NCI-H2196 treated with DMSO at 0.1 percent for 48 hours (cell line): Measurements from ENCODE around the gene RPTOR.
"Not testable (repeated sequence)": the region's sequence is repeated elsewhere in the genome, so short reads cannot be mapped to it uniquely, and the experiment has no call there.

ENCODE experiments used
- DNase-seq: peaks from one replicate; lab custom pipeline; 2025; ENCODE audit not compliant: unreplicated experiment; lab: John Stamatoyannopoulos, UW

The RPTOR gene, protein sequence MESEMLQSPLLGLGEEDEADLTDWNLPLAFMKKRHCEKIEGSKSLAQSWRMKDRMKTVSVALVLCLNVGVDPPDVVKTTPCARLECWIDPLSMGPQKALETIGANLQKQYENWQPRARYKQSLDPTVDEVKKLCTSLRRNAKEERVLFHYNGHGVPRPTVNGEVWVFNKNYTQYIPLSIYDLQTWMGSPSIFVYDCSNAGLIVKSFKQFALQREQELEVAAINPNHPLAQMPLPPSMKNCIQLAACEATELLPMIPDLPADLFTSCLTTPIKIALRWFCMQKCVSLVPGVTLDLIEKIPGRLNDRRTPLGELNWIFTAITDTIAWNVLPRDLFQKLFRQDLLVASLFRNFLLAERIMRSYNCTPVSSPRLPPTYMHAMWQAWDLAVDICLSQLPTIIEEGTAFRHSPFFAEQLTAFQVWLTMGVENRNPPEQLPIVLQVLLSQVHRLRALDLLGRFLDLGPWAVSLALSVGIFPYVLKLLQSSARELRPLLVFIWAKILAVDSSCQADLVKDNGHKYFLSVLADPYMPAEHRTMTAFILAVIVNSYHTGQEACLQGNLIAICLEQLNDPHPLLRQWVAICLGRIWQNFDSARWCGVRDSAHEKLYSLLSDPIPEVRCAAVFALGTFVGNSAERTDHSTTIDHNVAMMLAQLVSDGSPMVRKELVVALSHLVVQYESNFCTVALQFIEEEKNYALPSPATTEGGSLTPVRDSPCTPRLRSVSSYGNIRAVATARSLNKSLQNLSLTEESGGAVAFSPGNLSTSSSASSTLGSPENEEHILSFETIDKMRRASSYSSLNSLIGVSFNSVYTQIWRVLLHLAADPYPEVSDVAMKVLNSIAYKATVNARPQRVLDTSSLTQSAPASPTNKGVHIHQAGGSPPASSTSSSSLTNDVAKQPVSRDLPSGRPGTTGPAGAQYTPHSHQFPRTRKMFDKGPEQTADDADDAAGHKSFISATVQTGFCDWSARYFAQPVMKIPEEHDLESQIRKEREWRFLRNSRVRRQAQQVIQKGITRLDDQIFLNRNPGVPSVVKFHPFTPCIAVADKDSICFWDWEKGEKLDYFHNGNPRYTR (N-terminal part only)

DNA sequence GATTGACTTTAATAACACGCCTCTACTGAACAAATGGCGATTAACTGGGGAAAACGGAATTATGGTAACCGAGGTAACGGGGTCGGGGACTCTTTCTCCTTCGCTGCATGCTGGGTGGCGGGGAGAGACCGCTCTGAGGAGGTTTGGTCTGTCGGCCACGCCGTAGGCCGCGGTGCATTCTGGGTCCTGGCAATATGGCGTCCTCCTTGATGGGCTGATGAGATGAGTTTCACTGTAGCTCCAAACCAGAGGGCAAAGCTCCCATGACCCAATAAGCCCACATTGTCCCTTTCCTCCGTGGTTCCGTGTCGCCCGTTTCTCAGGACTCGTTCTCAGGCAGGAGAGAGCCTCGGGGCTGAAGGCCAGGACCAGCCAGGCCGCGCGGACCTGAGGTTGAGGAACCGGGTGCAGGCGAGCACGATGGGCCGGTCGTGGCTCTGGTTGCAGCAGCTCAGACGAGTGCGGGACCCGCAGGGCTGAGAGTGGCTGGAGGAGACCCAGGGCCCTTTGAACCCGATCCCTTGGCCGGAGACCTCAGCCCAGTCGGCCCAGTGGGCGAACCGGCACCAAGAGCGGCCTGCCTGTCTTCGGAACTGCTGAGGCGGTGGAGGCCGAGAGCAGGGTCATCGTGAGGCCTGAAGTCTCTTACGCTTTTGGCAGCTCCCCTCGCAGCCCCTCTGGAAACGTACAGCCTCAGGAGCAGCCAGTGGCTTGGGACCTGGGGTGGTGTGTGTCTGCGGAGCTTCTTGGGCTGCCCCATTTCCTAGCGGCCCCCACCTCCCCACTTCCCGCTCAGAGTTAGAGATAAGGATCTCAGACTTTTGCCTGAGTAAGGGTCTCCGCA, at the start of gene RPTOR:
TSS of gene RPTOR (plus strand) at position 184 of the 844 bp plus-strand sequence. CDS start 792 bp downstream, outside the sequence.
- peak; percentile 88 for DNase-seq

DNA sequence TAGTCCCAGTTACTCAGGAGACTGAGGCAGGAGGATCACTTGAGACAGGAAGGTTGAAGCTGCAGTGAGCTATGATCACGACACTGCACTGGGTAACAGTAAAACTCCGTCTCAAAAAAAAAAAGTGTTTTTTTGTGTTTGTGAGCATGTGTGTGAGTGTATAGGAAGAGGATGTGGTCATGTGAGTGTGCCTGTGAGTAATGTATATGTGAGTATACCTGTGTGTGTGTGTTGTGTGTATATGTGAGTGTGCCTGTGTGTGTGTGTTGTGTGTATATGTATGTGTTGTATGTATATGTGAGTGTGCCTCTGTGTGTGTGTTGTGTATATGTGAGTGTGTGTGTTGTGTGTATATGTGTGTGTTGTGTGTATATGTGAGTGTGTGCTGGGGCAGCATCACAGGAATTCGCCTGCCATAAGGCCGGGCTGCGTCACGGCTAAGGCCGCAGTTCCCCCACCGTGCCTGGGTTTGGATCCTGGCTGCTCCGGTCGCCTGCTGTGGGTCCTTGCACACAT, 46.9 kb upstream of the RPTOR start:
- no peak for DNase-seq

DNA sequence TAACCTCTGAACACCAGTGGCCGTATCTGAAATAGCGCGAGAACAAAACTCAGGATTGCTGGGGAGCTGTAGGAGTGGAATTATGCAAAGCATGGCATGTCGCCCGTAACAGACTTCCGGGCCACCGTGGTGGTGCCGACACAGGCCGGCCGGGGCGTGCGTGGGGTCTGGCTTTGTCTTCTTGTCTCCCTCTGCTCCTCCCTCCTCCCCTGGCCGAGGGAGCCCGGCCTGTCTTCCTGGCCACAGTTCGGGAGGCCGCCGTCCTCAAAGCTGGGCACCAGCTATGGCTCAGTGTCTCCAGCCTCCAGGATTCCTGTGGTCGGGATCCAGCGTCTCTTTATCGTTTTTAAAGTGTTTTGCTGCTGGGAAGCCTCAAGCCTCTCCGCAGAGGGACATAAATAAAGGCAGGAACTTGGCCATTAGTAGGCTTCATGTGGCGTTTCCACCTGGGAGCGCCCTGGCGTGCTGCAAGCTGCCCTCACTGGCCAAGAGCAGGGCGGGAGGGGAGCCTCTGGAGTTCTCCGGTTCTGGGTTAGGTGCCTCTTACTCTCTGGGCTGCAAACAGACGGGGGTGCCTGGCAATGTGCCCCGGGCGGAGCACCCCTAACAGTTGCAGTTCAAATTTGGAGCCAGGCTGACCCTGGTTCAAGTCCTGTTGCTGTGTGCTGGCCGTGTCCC, 46.3 kb upstream of the RPTOR start:
- DNase-seq = no peak

DNA sequence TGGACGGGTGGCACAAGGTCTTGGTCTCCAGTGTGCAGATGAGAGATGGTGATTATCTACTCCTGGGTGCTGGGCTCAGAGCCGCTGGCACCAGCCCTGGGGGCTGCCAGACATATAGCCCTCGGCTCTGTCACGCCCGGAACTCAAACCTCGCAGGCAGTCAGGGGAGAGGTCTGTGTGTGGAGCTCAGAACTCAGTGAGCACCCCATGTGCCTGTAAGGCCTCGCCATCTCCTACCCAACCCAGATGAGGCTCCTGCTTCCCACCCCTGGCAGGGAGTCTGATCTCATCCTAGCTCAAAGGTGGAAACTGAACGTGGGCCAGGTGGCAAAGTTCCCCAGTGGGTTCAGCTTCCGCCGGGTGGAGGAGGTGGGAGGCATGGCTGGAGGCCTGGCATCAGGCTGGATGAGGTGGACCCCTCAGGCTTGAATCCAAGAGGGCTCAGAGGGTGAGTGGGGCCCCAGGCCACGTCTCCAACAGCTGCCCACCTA, 45.7 kb upstream of the RPTOR start:
- no peak for DNase-seq

DNA sequence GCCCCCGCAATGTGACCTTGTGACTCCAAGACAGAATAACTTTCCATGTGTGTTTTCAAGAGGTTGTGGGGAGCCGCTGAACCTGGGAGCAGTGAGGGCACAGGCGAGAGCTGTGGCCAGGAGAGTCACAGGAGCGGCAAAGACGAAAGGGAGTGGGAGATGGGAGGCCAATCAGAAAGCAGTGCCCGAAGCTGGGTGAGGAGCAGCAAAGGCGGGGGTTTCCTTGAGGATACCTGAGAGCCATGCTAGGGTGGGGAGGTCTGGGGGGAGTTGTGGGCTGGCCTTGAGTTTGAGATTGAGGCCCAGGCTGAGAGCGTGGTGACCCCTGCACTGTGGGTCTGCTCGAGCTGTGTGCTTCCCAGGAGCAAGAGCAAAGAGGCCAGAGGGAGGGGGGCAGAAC, 45.1 kb upstream of the RPTOR start:
- no peak for DNase-seq

DNA sequence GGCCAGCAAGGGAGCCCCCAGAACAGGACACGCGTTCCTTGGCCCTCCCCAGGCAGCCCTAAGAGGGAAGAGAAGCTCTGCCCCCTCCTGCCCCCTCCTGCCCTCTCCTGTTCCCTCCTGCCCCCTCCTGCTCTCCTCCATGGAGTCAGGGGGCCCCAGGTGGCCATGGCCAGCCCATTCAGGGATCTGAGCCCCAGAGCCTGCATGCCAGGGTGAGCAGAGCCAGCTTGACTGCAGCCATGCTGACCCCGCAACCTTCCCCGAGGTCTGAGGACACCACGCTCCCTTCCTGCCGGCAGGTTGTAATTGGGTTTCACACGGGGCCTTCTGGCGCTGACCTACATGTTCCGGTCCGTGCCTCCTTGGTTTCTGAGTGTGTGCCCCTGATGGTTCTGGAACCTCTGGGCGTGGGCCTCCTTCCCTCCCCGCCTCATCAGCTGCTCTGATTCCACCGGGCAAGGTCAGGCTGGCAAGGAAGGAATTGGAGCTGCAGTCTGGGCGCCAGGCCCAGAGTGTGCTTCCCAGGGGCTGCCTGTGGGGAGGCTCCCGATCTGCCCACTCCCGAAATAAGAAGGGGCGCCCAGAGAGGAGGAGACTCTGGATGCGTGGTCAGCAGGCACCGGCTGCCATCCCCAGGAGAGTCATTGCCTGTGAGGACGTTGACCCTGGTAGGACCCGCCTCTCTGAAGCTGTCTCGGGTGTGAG, 44.5 kb upstream of the RPTOR start:
- DNase-seq = no peak

DNA sequence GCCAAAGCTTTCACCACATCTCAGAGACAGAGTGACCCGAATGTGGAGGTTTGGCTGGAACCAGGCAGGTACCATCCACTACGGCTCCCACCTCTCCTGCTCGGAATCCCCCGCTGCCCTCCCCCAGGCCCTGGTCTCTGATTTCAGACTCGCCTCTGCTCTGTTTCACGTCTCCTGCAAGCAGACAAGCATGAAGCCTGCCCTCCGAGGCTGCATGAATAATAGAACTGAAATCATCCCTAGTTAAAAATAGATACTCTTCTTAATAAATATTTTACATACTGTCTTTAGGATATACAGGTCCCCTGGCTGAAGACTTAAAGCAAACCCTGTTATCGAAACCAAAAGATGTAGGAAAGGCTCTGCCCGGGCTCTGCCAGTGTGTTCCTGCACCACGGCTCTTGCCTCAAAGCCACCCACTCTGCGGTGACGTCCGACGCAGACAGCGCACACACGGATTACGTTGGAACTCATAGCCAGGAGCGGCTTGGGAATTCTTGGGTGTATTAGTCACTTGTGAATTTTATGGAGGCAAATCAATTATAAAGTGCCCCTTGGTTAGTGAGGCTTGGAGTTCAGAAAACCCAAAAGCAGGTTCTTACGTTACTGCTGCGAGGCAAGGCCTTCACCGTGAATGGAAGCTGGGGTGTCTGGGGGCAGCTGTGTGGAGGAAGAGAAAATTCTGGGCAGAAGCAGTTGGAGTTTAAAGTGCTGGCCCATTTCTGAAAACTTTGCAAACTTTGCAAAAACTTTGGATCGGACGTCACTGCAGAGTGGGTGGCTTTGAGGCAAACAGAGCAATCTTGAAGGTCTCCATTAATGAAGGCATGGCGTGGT, 42.7 kb upstream of the RPTOR start:
- DNase-seq = no peak

DNA sequence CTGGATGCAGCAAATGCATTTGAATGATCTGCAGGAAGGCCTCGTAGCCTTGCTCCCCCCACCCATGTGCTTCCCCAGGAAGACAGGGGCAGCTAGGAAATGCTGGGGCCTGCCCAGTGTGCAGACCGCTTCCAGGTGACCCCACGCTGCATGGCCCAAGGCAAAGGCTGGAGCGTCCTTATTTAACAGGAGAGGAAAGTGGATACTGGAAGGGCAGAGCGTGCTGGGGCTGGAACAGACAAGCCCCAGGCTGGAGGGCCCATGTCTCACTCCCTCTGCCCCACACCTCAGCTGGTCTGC, 42.1 kb upstream of the RPTOR start:
- no peak for DNase-seq

DNA sequence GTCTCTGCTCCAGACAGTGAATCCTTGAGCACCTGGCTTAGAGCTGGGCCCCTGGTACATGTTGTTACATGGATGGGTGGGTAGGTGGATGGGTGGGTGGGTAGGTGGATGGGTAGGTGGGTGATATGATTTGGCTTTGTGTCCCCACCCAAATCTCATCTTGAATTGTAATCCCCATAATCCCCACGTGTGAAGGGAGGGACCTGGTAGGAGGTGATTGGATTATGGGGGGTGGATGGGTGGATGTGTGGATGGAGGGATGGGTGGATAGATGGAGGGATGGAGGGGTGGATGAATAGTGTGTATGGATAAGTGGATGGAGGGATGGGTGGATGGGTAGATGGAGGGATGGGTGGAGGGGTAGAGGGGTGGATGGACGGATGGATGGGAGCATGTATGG, 41.6 kb upstream of the RPTOR start:
- no peak for DNase-seq

DNA sequence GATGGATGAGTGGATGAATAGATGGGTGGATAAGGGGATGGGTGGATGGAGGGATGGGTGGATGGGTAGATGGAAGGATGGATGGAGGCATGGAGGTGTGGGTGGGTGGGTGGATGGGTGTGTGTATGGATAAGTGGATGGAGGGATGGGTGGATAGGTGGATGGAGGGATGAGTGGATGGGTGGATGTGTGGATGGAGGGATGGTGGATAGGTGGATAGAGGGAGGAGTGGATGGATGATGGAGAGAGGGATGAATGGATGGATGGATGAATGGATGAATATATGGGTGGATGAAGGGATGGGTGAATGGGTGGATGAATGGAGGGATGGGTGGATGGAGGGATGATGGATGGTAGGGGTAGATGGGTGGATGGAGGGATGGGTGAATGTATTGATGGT, 40.7 kb upstream of the RPTOR start:
- DNase-seq = no peak

DNA sequence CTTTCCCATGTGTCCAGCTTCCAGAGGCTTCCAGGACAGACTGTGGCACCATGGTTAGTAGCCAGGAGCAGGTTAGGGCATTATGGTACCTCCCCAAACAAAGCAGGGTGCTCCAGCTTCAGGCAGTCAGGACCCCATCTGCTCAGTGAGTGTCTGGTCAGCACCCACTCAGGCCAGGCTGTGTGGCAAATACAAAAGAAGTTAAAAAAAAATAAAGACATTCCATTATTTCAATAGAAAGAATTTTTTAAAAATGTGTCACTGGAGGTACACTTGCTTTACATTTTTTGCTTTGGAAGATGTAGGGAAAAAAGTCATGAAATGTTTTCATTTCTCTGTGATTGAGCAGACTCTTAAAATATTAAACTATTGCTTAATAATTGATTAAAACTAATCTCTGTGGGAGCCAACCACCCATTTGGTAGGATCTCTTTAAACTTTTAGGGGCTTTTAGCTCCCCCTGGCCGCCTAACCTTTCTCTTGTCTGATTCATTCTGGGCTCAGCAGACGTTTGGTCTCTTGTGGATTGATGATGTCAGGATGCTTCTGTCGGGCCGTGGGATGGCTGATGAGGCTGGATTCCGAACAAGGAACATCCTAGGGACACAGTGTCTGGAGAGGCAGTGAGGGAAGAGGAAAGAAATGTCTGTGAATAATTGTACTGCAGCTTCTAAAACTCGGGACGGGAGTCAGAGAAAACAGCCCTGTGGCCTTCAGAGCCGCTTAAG, 39.8 kb upstream of the RPTOR start:
- no peak for DNase-seq

DNA sequence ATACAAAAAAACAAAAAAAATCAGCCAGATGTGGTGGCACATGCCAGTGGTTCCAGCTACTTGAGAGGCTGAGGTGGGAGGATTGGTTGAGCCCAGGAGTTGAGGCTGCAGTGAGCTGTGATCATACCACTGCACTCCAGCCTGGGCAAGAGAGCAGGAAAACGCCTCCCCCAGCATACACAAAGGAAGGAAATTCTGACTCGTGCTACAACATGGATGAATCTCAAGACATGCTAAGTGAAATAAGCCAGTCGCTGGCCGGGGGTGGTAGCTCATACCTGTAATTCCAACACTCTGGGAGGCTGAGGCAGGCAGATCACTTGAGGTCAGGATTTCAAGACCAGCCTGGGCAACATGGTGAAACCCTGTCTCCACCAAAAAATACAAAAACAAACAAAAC, 37.5 kb upstream of the RPTOR start:
- not testable (repeated sequence) for DNase-seq

DNA sequence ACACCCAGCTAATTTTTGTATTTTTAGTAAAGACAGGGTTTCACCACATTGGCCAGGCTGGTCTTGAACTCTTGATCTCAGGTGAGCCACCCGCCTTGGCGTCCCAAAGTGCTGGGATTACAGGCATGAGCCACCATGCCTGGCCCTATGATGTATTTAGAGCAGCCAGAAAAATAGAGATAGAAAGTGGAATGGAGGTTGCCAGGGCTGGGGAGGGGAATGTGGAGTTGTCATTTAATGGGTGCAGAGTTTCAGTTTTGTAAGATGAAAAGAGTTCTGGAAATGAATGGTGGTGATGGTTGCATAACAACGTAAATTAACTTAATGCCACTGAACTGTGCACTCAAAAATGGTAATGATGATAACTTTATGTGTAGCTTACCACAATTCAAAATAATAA, 36.7 kb upstream of the RPTOR start:
- DNase-seq = no peak

DNA sequence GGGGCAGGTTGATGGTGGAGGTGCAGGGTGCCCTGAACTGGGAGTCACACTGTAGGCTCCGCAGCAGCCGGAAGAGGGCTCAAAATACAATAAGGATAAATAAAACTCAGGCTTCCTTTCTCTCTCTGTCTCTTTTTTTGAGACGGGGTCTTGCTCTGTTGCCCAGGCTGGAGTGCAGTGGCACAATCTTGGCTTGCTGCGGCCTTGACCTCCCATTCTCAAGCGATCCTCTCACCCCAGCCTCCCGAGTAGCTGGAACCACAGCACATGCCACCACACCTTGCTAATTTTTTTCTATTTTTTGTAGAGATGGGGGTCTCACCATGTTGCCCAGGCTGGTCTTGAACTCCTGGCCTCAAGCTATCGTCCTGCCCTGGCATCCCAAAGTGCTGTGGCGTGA, 35.3 kb upstream of the RPTOR start:
- no peak for DNase-seq

DNA sequence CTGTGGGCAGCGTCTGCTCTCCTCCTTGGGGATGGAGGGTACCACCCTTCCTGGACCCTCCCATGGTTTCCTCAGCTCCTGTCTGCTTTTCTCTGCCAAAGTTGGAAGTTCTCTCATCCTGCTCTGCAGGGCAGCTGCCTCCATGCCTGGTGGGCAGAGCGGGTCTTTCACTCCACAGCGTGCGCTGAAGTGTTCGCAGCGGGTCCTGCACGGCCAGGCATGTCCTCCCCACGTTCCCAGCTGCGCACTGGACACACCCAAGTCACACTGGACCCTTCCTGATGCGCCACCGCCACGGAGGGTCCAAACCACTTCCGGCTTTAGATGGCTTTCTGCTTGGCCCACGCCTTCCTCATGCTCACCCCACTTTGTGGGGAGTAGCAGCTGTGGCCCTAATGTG, 34.5 kb upstream of the RPTOR start:
- DNase-seq = no peak

DNA sequence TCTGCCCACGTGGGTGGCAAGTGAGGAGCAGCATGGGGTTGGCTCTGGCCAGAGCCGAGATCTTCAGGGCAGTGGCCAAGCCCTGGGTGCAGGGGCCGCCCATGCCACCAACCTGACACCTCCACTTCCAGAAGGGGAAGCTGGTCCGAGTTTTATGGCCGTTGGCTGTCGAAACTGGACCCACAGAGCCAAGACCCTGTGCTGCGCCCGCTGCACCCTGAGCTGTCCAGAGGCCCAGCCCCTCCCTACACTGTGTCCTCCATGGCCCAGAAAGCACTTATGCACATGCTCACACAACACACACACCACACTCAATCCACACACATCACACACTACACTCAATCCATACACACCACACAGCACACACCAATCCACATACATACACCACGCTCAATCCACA, 33.9 kb upstream of the RPTOR start:
- no peak for DNase-seq

DNA sequence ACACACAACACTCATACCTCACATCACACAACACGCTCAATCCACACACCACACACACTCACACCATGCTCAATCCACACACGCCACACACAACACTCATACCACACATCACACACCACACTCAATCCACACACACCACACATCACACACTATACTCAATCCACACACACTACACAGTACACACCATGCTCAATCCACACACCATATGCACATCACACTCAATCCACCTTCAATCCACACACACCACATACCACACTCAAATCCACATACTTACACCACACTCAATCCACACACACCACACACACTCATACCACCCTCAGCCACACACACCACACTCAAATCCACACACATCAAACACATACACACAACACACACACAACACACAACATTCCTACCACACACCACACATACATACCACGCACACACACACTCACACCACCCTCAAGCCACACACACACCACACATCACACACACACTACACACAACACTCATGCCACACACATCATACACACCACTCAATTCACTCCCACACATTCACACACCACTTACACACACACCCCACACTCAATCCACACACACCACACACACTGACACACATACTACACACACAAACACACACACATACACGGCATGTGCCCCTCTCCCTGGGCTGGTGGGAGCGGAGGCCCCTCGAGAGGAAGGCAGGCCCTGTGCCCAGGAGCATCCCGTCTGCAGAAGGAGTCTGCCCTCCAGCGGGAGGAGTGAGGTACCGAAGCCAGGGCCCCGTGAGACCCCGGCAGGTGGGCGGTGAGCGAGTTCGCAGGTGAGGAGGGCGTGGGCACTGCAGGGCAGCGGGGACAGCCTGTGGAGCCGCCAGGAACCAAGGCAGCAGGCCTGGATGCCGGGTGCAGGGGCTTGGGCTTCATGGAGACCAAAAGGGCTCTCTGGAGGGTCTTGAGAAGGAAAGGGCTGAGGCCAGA, 33.1 kb upstream of the RPTOR start:
- DNase-seq = no peak
